HCT116 (cell line): Measurements from ENCODE around the gene SERINC5. TPM values are rescaled to one million over a fixed set of nuclear protein-coding genes. Genes with fewer than 3 reads are reported as not detected.

Experiments
- ATAC-seq: fragments of 200-7000 bp; cut with Tn5 transposase; 2 replicates; pipeline ENCODE4 v1.9.1; 2020; ENCODE audit warnings: mild to moderate bottlenecking, moderate library complexity
- BruUV-seq: library from RNA; stranded (reverse); fragments of 400-500 nt; replicated peaks from 2 replicates; lab custom pipeline; 2021; lab: Mats Ljungman, UMichigan
- CTCF ChIA-PET: fragments of 300-600 bp; sonication (Branson Sonifier 250); formaldehyde crosslinking; loops from one replicate; lab custom pipeline; 2021; ENCODE audit warnings: antibody characterized with exemption; lab: Charles Lee
- POLR2A ChIA-PET: fragments of 300-600, 350-600 bp; sonication (Branson Sonifier 250); formaldehyde crosslinking; loops from one replicate; lab custom pipeline; 2021; ENCODE audit warnings: antibody characterized with exemption; lab: Charles Lee
- RAD21 ChIA-PET, 2 experiments: fragments of 300-600 bp; sonication (Branson Sonifier 250); formaldehyde crosslinking; loops; one replicate each; lab custom pipeline; 2023; ENCODE audit warnings: low total read pairs in 2 of 2; ENCODE audit not compliant: uncharacterized antibody in 2 of 2, unreplicated experiment in 2 of 2, low non-redundant PET in 1 of 2; lab: Charles Lee
- DNase-seq: peaks from one replicate; pipeline ENCODE4 v3.0.0-alpha.2; 2010; ENCODE audit warnings: low read depth, low spot score
- H2AFZ ChIP-seq: fragments of 200-600 bp; shearing (Covaris generic), sonication (generic); 2 replicates; pipeline ENCODE4 v1.6.1; 2017; ENCODE audit warnings: low read depth, mixed run types, mixed read lengths, antibody characterized with exemption, low read length; ENCODE audit not compliant: poor library complexity, severe bottlenecking
- H3K27ac ChIP-seq: 2 replicates; pipeline ENCODE4 v1.5.1; 2012; ENCODE audit warnings: low read depth, low read length
- H3K27me3 ChIP-seq: fragments of 200-600 bp; sonication (generic); 2 replicates; pipeline ENCODE4 v1.6.1; 2016; ENCODE audit warnings: mixed run types, low read length, mixed read lengths; ENCODE audit not compliant: insufficient read depth
- H3K36me3 ChIP-seq, 2 experiments: fragments of 200-500 bp in 1 of 2; fragments of 200-600 bp in 1 of 2; sonication (Bioruptor generic) in 1 of 2; sonication (generic) in 1 of 2; 2 replicates each; pipeline versions ENCODE4 v1.5.1 to v1.6.1; 2014 to 2016; ENCODE audit warnings: low read length in 2 of 2, inconsistent platforms in 1 of 2, mixed read lengths in 1 of 2, mixed run types in 1 of 2; ENCODE audit not compliant: insufficient read depth in 2 of 2, control insufficient read depth in 1 of 2
- H3K4me1 ChIP-seq, 2 experiments: fragments of 200-600 bp in 1 of 2; sonication (generic) in 1 of 2; 2 replicates each; pipeline versions ENCODE4 v1.5.1 to v1.6.1; 2012 to 2017; ENCODE audit warnings: low read length in 2 of 2, inconsistent platforms in 1 of 2, mild to moderate bottlenecking in 1 of 2, mixed read lengths in 1 of 2, mixed run types in 1 of 2, moderate library complexity in 1 of 2; ENCODE audit not compliant: insufficient read depth in 2 of 2, control insufficient read depth in 1 of 2
- H3K4me2 ChIP-seq: fragments of 200-600 bp; sonication (generic); 2 replicates; pipeline ENCODE4 v1.6.1; 2017; ENCODE audit warnings: mixed run types, low read length, mixed read lengths
- H3K4me3 ChIP-seq, 2 experiments: fragments of 200-600 bp in 1 of 2; sonication (generic) in 1 of 2; replicated peaks in 1 of 2; 2 replicates each; pipeline ENCODE4 v1.5.1; 2011 to 2016; ENCODE audit warnings: low read length in 2 of 2, control low read depth in 1 of 2, low read depth in 1 of 2, mild to moderate bottlenecking in 1 of 2, mixed read lengths in 1 of 2, mixed run types in 1 of 2
- H3K79me2 ChIP-seq: fragments of 200-600 bp; sonication (generic); 2 replicates; pipeline ENCODE4 v1.6.1; 2017; ENCODE audit warnings: mild to moderate bottlenecking, mixed run types, low read length, moderate library complexity, mixed read lengths; ENCODE audit not compliant: insufficient read depth
- H3K9ac ChIP-seq: fragments of 200-600 bp; sonication (generic); 2 replicates; pipeline ENCODE4 v1.6.1; 2016; ENCODE audit warnings: low read length, mixed read lengths
- H3K9me2 ChIP-seq: fragments of 200-600 bp; sonication (generic), shearing (Covaris generic); 2 replicates; pipeline ENCODE4 v1.6.1; 2017; ENCODE audit warnings: mixed run types, mild to moderate bottlenecking, moderate library complexity; ENCODE audit not compliant: insufficient read depth
- H3K9me3 ChIP-seq, 2 experiments: fragments of 200-500 bp in 1 of 2; fragments of 200-600 bp in 1 of 2; sonication (Bioruptor generic) in 1 of 2; sonication (generic) in 1 of 2; 2 replicates each; pipeline ENCODE4 v1.6.1; 2014 to 2017; ENCODE audit warnings: low read length in 2 of 2, mixed read lengths in 2 of 2, inconsistent platforms in 1 of 2, low read depth in 1 of 2, mild to moderate bottlenecking in 1 of 2, mixed run types in 1 of 2, moderate library complexity in 1 of 2; ENCODE audit not compliant: control insufficient read depth in 1 of 2, insufficient read depth in 1 of 2
- H4K20me1 ChIP-seq: fragments of 200-600 bp; sonication (generic), shearing (Covaris generic); 2 replicates; pipeline ENCODE4 v1.6.1; 2017; ENCODE audit warnings: mixed run types, mild to moderate bottlenecking, moderate library complexity; ENCODE audit not compliant: insufficient read depth
- CBX3 ChIP-seq: IDR thresholded peaks from 2 replicates; pipeline ENCODE4 v1.6.1; 2012; ENCODE audit warnings: low read depth
- CEBPB ChIP-seq: IDR thresholded peaks from 2 replicates; pipeline ENCODE4 v1.6.1; 2012; ENCODE audit warnings: low read depth
- EZH2 ChIP-seq: fragments of 200-600 bp; sonication (generic); IDR thresholded peaks from 2 replicates; pipeline ENCODE4 v1.6.1; 2017; ENCODE audit warnings: antibody characterized with exemption, mixed run types
- FOSL1 ChIP-seq: IDR thresholded peaks from 2 replicates; pipeline ENCODE4 v1.6.1; 2012; ENCODE audit warnings: low read depth
- POLR2A ChIP-seq: IDR thresholded peaks from 2 replicates; pipeline ENCODE4 v1.7.0; 2011; ENCODE audit warnings: borderline replicate concordance; ENCODE audit not compliant: insufficient read depth, insufficient read length; ENCODE audit errors: extremely low read depth
- RAD21 ChIP-seq: IDR thresholded peaks from 2 replicates; pipeline ENCODE4 v1.6.1; 2012; ENCODE audit warnings: low read depth, mild to moderate bottlenecking
- SP1 ChIP-seq: IDR thresholded peaks from 2 replicates; pipeline ENCODE4 v1.6.1; 2012; ENCODE audit warnings: low read depth
- TCF7L2 ChIP-seq: IDR thresholded peaks from 2 replicates; pipeline ENCODE4 v1.7.0; 2011; ENCODE audit warnings: borderline replicate concordance, inconsistent platforms; ENCODE audit not compliant: insufficient read depth, insufficient read length; ENCODE audit errors: extremely low read depth
- ZNF274 ChIP-seq: fragments of 200-500 bp; sonication (Bioruptor generic); IDR thresholded peaks from 2 replicates; pipeline ENCODE4 v1.6.1; 2014; ENCODE audit warnings: mild to moderate bottlenecking, low read depth, low read length, inconsistent platforms
- intact Hi-C: fragments of 100-400 bp; cut with micrococcal nuclease; formaldehyde crosslinking; loops from 2 replicates; pipeline ENCODE4 v1.10.0; 2022
- total RNA-seq: library from RNA; stranded (reverse); gene quantifications from one replicate; pipeline ENCODE4 v1.2.1, GENCODE V29; 2021; ENCODE audit not compliant: unreplicated experiment
- TF ChIP-seq, protein P1 (sequence below): IDR thresholded peaks from 2 replicates; pipeline ENCODE4 v1.6.1; 2011; ENCODE audit warnings: mild to moderate bottlenecking, low read length, moderate library complexity; ENCODE audit not compliant: insufficient replicate concordance; ENCODE audit errors: extremely low read depth
- TF ChIP-seq, protein P2 (sequence below): IDR thresholded peaks from 2 replicates; pipeline ENCODE4 v1.6.1; 2012

The SERINC5 gene
- total RNA-seq, 1 experiment from 2014 or later = 39.3 TPM

DNA sequence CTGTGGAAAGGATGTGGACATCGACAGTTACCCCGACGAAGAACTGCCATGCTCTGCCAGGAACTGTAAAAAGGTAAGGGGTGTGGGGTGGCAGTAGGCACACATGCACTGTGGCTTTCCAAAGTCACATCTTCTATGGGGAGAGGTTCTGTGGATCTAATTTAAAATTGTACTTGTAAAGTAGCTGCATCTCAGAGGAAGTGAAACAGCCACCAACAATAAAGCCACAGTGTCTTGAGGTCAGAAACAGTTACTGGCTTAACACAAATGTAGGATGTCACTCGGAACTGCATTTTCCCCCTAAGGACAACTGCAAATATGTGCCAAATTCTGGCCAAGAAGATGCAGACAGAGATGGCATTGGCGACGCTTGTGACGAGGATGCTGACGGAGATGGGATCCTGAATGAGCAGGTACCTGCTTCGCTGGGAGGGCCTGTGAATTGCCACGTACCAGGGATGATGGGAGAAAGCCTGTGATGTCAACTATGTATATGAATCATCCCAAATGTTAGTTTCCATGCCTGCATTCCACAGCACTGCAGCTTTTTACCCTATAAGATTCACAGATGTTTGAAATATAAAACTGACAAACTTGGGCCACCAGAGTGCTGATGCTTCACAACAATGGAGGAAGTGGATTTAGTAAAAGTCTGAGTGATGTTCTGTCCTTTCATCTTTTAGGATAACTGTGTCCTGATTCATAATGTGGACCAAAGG, 185.4 kb downstream of the SERINC5 start:
- Histone ChIP-seq H2AFZ (no peak overlapping the region), H3K79me2 (no peaks in the 10 kb centered on the region), H3K9me2 (no peaks in the 10 kb centered on the region), H4K20me1 (no peaks in the 10 kb centered on the region), H3K27ac (no peak overlapping the region), H3K27me3 (no peaks in the 10 kb centered on the region), H3K9me3 (no peaks in the 10 kb centered on the region), H3K4me2 (no peak overlapping the region)
- ChIA-PET CTCF (no interaction called here), RAD21 (no interaction called here)
- no peak for DNase-seq
- intact Hi-C loops = no loop called here
- TF ChIP-seq CEBPB = no peak
- no peak for TF ChIP-seq FOSL1
- no peak for TF ChIP-seq CBX3
- no peak for TF ChIP-seq TCF7L2
- TF ChIP-seq RAD21 = no peak
- no peak for TF ChIP-seq POLR2A
- no peak for TF ChIP-seq ZNF274
- TF ChIP-seq, protein P1, sequence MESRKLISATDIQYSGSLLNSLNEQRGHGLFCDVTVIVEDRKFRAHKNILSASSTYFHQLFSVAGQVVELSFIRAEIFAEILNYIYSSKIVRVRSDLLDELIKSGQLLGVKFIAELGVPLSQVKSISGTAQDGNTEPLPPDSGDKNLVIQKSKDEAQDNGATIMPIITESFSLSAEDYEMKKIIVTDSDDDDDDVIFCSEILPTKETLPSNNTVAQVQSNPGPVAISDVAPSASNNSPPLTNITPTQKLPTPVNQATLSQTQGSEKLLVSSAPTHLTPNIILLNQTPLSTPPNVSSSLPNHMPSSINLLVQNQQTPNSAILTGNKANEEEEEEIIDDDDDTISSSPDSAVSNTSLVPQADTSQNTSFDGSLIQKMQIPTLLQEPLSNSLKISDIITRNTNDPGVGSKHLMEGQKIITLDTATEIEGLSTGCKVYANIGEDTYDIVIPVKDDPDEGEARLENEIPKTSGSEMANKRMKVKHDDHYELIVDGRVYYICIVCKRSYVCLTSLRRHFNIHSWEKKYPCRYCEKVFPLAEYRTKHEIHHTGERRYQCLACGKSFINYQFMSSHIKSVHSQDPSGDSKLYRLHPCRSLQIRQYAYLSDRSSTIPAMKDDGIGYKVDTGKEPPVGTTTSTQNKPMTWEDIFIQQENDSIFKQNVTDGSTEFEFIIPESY = no peak
- no peak for TF ChIP-seq EZH2
- TF ChIP-seq, protein P2, sequence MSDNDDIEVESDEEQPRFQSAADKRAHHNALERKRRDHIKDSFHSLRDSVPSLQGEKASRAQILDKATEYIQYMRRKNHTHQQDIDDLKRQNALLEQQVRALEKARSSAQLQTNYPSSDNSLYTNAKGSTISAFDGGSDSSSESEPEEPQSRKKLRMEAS = no peak
- TF ChIP-seq SP1 = no peak
- TF ChIP-seq, all 23 proteins: peak for 0
- H3K9ac ChIP-seq = no peak overlapping the region
- H3K4me3 ChIP-seq = no peak overlapping the region
- no TSS peak for BruUV-seq
- no peak for ATAC-seq
- no peaks in the 10 kb centered on the region for H3K4me1 ChIP-seq
- H3K36me3 ChIP-seq = no peaks in the 10 kb centered on the region
- POLR2A ChIA-PET = no interaction called here
